Measurements from ENCODE around the gene C21orf91. TPM values are rescaled to one million over a fixed set of nuclear protein-coding genes. Genes with fewer than 3 reads are reported as not detected.

C21orf91 gene
- total and polyA plus RNA-seq, 9 of the 15 experiments (the other 6 are each of a cell fraction or from before 2014, with no cell fraction given): 3.9 to 14.1 (median 12.1) TPM

DNA sequence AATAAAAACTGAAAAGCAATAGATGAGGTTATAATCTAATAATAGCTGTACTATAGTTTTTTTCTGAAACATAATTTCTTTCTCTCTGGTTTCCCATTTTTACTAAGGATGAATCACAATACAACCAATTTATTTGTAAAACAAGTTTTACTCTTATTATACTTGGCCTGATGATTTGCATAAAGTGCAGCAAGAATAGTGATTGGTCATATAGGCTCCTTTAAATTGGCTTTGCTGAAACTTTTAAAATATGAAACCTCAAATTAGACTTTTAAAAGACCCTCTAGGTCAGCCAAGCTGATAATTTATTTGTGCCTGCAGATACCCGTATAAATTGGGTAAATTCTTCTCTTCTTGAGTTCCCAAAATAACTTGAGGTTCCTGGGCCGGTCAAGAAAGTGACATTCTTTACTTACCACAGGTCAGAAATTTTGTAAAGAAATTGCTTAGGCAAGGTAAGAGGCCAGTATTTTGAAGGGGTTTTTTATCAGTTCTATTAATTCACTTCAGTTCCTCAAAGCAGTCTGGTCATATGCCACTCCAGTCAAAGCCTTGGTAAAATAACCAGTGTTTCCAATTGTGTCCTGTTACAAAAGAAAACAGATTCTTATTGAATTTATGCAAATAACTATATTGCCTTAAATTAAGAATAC, 76.1 kb downstream of the C21orf91 start:
- 3% methylated on average over 2 of the region's 2 CpGs for WGBS (ENCODE audit: insufficient coverage, low coverage, missing lambda C conversion rate)
- Histone ChIP-seq H2AFZ (ENCODE audit: low read depth, low read length) (no peak overlapping the region), H3K9me1 (ENCODE audit: control insufficient read depth, insufficient read depth, low read length) (no peaks in the 10 kb centered on the region), H3K27ac (ENCODE audit: extremely low read depth, low read depth, low read length) (no peak overlapping the region), H3K79me2 (ENCODE audit: control insufficient read depth, insufficient read depth, low read length) (no peaks in the 10 kb centered on the region), H3K4me1 (replicated peaks in 1 of 2; ENCODE audit: control insufficient read depth in 2 of 2, insufficient read depth in 2 of 2, low read length in 2 of 2) (no peaks in the 10 kb centered on the region), H4K20me1 (replicated peaks; ENCODE audit: control insufficient read depth, insufficient read depth, low read length) (no peaks in the 10 kb centered on the region), H3K36me3 (ENCODE audit: control insufficient read depth, insufficient read depth, low read length) (no peaks in the 10 kb centered on the region), H3K4me2 (ENCODE audit: insufficient read depth, low read length) (no peak overlapping the region), H3K9me3 (replicated peaks; ENCODE audit: control insufficient read depth, insufficient read depth, low read depth, low read length) (no peaks in the 10 kb centered on the region), H3K9ac (ENCODE audit: insufficient read depth in 1 of 2, low read depth in 2 of 2, low read length in 2 of 2) (no peak overlapping the region), H3K27me3 (ENCODE audit: control insufficient read depth in 2 of 2, insufficient read depth in 2 of 2, low read length in 2 of 2) (no peaks in the 10 kb centered on the region; a peak in 1 of 5 replicates), H3K4me3 (no peak overlapping the region)
- intact Hi-C loops (cut with micrococcal nuclease): no loop called here
- ChIA-PET CTCF (ENCODE audit: low intra/inter-chr PET ratio) (no interaction called here), POLR2A (no interaction called here)
- in situ Hi-C loops (cut with MboI): no loop called here
- BruUV-seq (replicated peaks): no TSS peak
- no peak for DNase-seq (ENCODE audit: extremely low read depth in 1 of 4, low spot score in 3 of 4)
- FAIRE-seq: no peak
- TF ChIP-seq NCOR1 (IDR thresholded peaks at IDR 0.05) (no peak), POLR3A (IDR thresholded peaks at IDR 0.05; ENCODE audit: borderline replicate concordance, extremely low read depth, insufficient read depth, insufficient read length) (no peak), ZNF354B (CRISPR knock-in tag; IDR thresholded peaks at IDR 0.05) (no peak), PHB2 (IDR thresholded peaks at IDR 0.05; ENCODE audit: low read depth) (no peak), L3MBTL2 (IDR thresholded peaks at IDR 0.05) (no peak), HMGN3 (IDR thresholded peaks at IDR 0.05; ENCODE audit: borderline replicate concordance, extremely low read depth, insufficient read length, low read depth, low read length) (no peak), GTF2E2 (tag; IDR thresholded peaks at IDR 0.05) (no peak), ESRRB (CRISPR knock-in tag; IDR thresholded peaks at IDR 0.05; ENCODE audit: borderline replicate concordance) (no peak), CREB1 (IDR thresholded peaks at IDR 0.05) (no peak), CREB1 (CRISPR knock-in tag; IDR thresholded peaks at IDR 0.05) (no peak), MEF2A (IDR thresholded peaks at IDR 0.05; ENCODE audit: control insufficient read depth, low read depth, low read length) (no peak), TSC22D4 (tag; IDR thresholded peaks at IDR 0.05) (no peak), ZNF316 (IDR thresholded peaks at IDR 0.05) (no peak), TGIF2 (CRISPR knock-in tag; IDR thresholded peaks at IDR 0.05) (no peak), BHLHE40 (IDR thresholded peaks at IDR 0.05; ENCODE audit: low read length) (no peak), LEF1 (IDR thresholded peaks at IDR 0.05) (no peak)
- TF ChIP-seq, protein P1, sequence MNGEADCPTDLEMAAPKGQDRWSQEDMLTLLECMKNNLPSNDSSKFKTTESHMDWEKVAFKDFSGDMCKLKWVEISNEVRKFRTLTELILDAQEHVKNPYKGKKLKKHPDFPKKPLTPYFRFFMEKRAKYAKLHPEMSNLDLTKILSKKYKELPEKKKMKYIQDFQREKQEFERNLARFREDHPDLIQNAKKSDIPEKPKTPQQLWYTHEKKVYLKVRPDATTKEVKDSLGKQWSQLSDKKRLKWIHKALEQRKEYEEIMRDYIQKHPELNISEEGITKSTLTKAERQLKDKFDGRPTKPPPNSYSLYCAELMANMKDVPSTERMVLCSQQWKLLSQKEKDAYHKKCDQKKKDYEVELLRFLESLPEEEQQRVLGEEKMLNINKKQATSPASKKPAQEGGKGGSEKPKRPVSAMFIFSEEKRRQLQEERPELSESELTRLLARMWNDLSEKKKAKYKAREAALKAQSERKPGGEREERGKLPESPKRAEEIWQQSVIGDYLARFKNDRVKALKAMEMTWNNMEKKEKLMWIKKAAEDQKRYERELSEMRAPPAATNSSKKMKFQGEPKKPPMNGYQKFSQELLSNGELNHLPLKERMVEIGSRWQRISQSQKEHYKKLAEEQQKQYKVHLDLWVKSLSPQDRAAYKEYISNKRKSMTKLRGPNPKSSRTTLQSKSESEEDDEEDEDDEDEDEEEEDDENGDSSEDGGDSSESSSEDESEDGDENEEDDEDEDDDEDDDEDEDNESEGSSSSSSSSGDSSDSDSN (IDR thresholded peaks at IDR 0.05; ENCODE audit: borderline replicate concordance in 1 of 2, low read depth in 2 of 2, low read length in 2 of 2): no peak
- TF ChIP-seq, protein P2, sequence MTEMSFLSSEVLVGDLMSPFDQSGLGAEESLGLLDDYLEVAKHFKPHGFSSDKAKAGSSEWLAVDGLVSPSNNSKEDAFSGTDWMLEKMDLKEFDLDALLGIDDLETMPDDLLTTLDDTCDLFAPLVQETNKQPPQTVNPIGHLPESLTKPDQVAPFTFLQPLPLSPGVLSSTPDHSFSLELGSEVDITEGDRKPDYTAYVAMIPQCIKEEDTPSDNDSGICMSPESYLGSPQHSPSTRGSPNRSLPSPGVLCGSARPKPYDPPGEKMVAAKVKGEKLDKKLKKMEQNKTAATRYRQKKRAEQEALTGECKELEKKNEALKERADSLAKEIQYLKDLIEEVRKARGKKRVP (CRISPR knock-in tag; IDR thresholded peaks at IDR 0.05): no peak
- ATAC-seq: no peak
